PC-9 (cell line): ENCODE data around the gene SRGAP3. TPM values are rescaled to one million over a fixed set of nuclear protein-coding genes. Genes with fewer than 3 reads are reported as not detected.
"Not testable (repeated sequence)": the region's sequence is repeated elsewhere in the genome, so short reads cannot be mapped to it uniquely, and the experiment has no call there.

Source experiments
- BruUV-seq: library from RNA; stranded (reverse); fragments of 400-500 nt; replicated peaks from 2 replicates; lab custom pipeline; 2021; lab: Mats Ljungman, UMichigan
- CTCF ChIA-PET: fragments of 300-600 bp; sonication (Branson Sonifier 250); formaldehyde crosslinking; loops from one replicate; lab custom pipeline; 2022; ENCODE audit warnings: antibody characterized with exemption; lab: Charles Lee
- POLR2A ChIA-PET: fragments of 300-600 bp; sonication (Branson Sonifier 250); formaldehyde crosslinking; loops from one replicate; lab custom pipeline; 2022; ENCODE audit warnings: antibody characterized with exemption; ENCODE audit not compliant: unreplicated experiment; lab: Charles Lee
- DNase-seq, 2 experiments: peaks; one replicate each; pipeline versions ENCODE4 v3.0.0 to v3.0.0-alpha.2; 2015 to 2022; ENCODE audit warnings: mixed read lengths in 1 of 2
- H2AFZ ChIP-seq: fragments of 200-600 bp; sonication (generic); 2 replicates; pipeline ENCODE4 v1.8.1; 2017; ENCODE audit warnings: antibody characterized with exemption
- H3F3A ChIP-seq: fragments of 200-600 bp; sonication (generic); 2 replicates; pipeline ENCODE4 v1.8.1; 2017; ENCODE audit warnings: antibody characterized with exemption, mild to moderate bottlenecking, low read depth; ENCODE audit not compliant: insufficient read depth
- H3K27ac ChIP-seq: fragments of 200-600 bp; sonication (generic); 2 replicates; pipeline ENCODE4 v1.6.1; 2016; ENCODE audit warnings: mixed run types
- H3K27me3 ChIP-seq: fragments of 200-600 bp; sonication (generic); 2 replicates; pipeline ENCODE4 v1.6.1; 2016; ENCODE audit warnings: low read depth, mixed run types; ENCODE audit not compliant: insufficient read depth
- H3K36me3 ChIP-seq: fragments of 200-600 bp; sonication (generic); 2 replicates; pipeline ENCODE4 v1.6.1; 2016; ENCODE audit warnings: low read depth, mixed run types
- H3K4me1 ChIP-seq: fragments of 200-600 bp; sonication (generic); replicated peaks from 2 replicates; pipeline ENCODE4 v1.6.1; 2016; ENCODE audit warnings: mixed run types; ENCODE audit not compliant: insufficient read depth
- H3K4me2 ChIP-seq: fragments of 200-600 bp; sonication (generic); 2 replicates; pipeline ENCODE4 v1.6.1; 2017; ENCODE audit warnings: mixed run types
- H3K4me3 ChIP-seq: fragments of 200-600 bp; sonication (generic); 2 replicates; pipeline ENCODE4 v1.6.1; 2016; ENCODE audit warnings: mixed run types
- H3K79me2 ChIP-seq: fragments of 200-600 bp; sonication (generic); 2 replicates; pipeline ENCODE4 v1.6.1; 2017; ENCODE audit warnings: low read depth, mixed run types
- H3K9me2 ChIP-seq: fragments of 200-600 bp; sonication (generic); 2 replicates; pipeline ENCODE4 v1.8.1; 2017; ENCODE audit warnings: mild to moderate bottlenecking; ENCODE audit not compliant: insufficient read depth
- H3K9me3 ChIP-seq: fragments of 200-600 bp; sonication (generic); 2 replicates; pipeline ENCODE4 v1.8.1; 2016; ENCODE audit warnings: low read depth; ENCODE audit not compliant: insufficient read depth
- H4K20me1 ChIP-seq: fragments of 200-600 bp; sonication (generic); 2 replicates; pipeline ENCODE4 v1.8.1; 2017; ENCODE audit not compliant: insufficient read depth
- EZH2 ChIP-seq: fragments of 200-600 bp; sonication (generic); IDR thresholded peaks from 2 replicates; pipeline ENCODE4 v1.8.0; 2017; ENCODE audit warnings: antibody characterized with exemption, low read depth
- intact Hi-C: fragments of 100-400 bp; cut with micrococcal nuclease; formaldehyde crosslinking; loops from one replicate; pipeline ENCODE4 v1.10.0; 2022; ENCODE audit not compliant: unreplicated experiment
- total RNA-seq: library from RNA; stranded (reverse); gene quantifications from 2 replicates; pipeline ENCODE4 v1.2.3, GENCODE V29; 2021
- TF ChIP-seq, protein P1 (sequence below): fragments of 200-600 bp; sonication (generic); conservative IDR thresholded peaks from 2 replicates; pipeline ENCODE4 v1.6.1; 2017; ENCODE audit warnings: mixed run types, antibody characterized with exemption, mild to moderate bottlenecking, moderate library complexity

Gene SRGAP3
- total RNA-seq, 1 experiment from 2014 or later, result 17.5 TPM

DNA sequence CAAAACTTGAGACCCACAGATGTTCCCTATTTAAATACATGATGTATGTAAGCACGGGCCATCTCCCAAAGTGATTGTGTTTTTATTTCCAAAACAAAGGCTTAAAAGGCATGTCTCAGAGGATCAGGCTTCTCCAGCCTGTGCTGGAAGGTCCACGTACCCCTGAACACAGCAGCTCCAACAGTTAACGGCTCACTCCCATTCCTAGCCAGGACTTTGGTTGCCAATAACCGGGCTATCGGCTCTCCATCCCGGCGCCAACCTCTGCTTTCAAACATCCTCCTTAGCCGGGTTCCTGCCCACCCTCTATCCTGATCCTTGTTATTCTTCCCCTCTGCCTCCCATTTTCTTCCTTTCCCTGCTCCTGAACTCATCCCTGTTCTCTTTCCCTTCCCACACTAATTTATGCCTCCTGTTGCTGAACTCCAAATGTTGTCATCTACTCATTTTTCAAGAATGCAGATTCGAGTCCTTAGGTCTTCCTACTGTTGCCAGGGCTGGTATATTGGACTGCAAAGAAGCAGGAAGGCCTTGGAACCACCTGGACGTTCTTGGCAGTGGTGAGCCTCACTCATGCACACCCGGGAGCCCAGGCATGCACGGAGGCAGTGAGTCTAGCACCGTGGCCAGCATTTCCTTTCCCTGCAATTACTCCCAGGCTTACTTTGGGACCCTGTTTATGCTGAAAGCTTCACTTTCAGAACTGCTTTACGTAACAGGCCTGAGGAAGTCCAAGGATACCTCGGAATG lies 157.8 kb downstream of the SRGAP3 start:
- CTCF ChIA-PET, result no interaction called here
- BruUV-seq, result no TSS peak
- intact Hi-C loops, result no loop called here

DNA sequence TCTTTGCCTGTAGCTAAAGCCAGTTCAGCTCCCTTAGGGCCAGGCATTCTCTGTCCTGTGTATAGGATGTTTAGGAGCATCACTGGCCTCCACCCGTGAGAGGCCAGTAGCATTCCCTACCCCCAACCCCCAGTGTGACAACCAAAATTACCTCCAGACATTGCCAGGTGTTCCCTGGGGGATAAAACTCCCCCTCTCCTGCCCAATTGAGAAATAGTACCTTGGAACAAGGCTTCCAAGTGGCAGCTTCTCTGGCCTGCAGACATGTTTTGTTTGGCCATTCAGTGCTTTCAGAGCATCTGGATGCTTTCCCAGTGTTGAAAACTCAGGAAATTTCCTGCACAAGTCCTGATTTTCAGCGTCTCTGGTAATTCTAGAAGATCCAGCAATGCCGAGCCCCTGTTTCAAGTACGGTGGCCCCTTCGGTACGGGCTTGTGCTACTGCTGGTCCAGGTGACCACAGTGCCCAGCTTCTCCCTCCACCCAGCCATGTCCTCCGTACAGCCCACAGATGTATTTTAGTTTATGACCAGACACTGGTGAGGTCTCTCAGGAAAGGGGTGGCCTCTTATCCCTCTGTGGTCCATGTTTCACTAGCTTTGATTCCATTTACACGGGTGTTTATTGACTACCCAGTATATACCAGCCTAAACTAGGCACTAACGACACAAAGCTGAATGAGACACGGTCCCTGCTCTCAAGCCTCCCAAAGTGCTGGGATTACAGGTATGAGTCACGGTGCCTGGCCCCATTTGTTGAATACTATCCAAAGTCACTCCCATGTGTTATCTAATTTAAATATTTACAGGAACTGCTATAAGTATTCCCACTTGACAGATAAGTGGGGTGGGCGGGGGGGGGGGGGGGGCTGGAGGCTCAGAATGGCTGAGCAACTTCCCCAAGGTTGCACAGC lies 160.7 kb downstream of the SRGAP3 start:
- no peak overlapping the region for H3K27ac ChIP-seq
- H3K27me3 ChIP-seq, result no peaks in the 10 kb centered on the region; the same call in 1 of the 2 replicates
- H4K20me1 ChIP-seq, result no peaks in the 10 kb centered on the region
- H3K4me2 ChIP-seq, result no peak overlapping the region
- H3K4me1 ChIP-seq, result no peaks in the 10 kb centered on the region
- H2AFZ ChIP-seq, result no peak overlapping the region
- no peaks in the 10 kb centered on the region for H3K79me2 ChIP-seq
- ChIA-PET CTCF (no interaction called here), POLR2A (no interaction called here)
- BruUV-seq, result no TSS peak
- no peak overlapping the region for H3K4me3 ChIP-seq
- no peaks in the 10 kb centered on the region for H3K9me2 ChIP-seq
- no peaks in the 10 kb centered on the region for H3K36me3 ChIP-seq
- H3K9me3 ChIP-seq, result no peaks in the 10 kb centered on the region
- no peaks in the 10 kb centered on the region for H3F3A ChIP-seq
- no peak for TF ChIP-seq EZH2
- DNase-seq, result peak in 1 of 2 experiments; percentile 33
- intact Hi-C loops, result no loop called here

More for the DNA sequence above, 157.8 kb downstream of the SRGAP3 start:
- no peak for TF ChIP-seq EZH2
- no peak overlapping the region for H3K4me2 ChIP-seq
- H3K27me3 ChIP-seq, result no peaks in the 10 kb centered on the region; the same call in 1 of the 2 replicates
- DNase-seq, result no peak
- no peaks in the 10 kb centered on the region for H3K4me1 ChIP-seq
- H3K27ac ChIP-seq, result no peak overlapping the region
- H3K79me2 ChIP-seq, result no peaks in the 10 kb centered on the region
- no peaks in the 10 kb centered on the region for H3K9me2 ChIP-seq
- no peaks in the 10 kb centered on the region for H3K9me3 ChIP-seq
- no peaks in the 10 kb centered on the region for H3K36me3 ChIP-seq
- POLR2A ChIA-PET, result no interaction called here
- H3K4me3 ChIP-seq, result no peak overlapping the region
- H2AFZ ChIP-seq, result no peak overlapping the region
- H4K20me1 ChIP-seq, result no peaks in the 10 kb centered on the region
- no peaks in the 10 kb centered on the region for H3F3A ChIP-seq

DNA sequence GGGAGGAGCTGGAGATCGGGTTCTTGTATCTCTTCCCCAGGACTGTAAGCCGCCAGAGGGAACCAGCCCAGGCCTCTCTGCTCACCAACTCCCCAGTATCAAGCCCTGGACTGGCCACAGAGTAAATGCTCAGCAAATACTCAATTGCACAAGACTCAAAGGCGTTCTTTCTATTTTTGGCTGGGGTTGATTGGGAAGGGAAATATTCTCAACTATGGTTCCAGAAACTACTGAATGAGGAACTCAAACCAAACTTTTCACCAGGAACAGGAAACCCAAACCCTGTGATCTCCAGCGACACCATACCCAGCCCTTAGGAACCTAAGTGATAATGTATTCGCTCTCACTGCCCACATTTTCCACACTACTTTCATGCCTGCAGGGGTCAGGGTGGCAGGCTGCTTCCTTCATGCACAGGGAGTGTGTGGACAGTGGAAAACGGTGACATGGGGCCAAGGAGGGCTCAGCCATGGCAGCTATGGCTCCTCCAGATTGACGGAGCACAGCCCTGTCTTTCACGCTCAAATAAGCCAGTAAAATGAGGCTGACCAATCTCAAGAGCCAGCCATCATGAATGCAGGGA lies 161.5 kb downstream of the SRGAP3 start:
- Histone ChIP-seq H3K4me3 (no peak overlapping the region), H3K9me3 (no peaks in the 10 kb centered on the region), H3K36me3 (no peaks in the 10 kb centered on the region), H3K27ac (no peak overlapping the region), H3K4me1 (no peaks in the 10 kb centered on the region), H3F3A (no peaks in the 10 kb centered on the region), H3K27me3 (no peaks in the 10 kb centered on the region; the same call in 1 of the 2 replicates), H3K9me2 (no peaks in the 10 kb centered on the region), H4K20me1 (no peaks in the 10 kb centered on the region), H3K79me2 (no peaks in the 10 kb centered on the region), H2AFZ (no peak overlapping the region), H3K4me2 (no peak overlapping the region)
- no peak for TF ChIP-seq EZH2
- TF ChIP-seq, protein P1, sequence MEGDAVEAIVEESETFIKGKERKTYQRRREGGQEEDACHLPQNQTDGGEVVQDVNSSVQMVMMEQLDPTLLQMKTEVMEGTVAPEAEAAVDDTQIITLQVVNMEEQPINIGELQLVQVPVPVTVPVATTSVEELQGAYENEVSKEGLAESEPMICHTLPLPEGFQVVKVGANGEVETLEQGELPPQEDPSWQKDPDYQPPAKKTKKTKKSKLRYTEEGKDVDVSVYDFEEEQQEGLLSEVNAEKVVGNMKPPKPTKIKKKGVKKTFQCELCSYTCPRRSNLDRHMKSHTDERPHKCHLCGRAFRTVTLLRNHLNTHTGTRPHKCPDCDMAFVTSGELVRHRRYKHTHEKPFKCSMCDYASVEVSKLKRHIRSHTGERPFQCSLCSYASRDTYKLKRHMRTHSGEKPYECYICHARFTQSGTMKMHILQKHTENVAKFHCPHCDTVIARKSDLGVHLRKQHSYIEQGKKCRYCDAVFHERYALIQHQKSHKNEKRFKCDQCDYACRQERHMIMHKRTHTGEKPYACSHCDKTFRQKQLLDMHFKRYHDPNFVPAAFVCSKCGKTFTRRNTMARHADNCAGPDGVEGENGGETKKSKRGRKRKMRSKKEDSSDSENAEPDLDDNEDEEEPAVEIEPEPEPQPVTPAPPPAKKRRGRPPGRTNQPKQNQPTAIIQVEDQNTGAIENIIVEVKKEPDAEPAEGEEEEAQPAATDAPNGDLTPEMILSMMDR, result no peak
- POLR2A ChIA-PET, result no interaction called here
- no TSS peak for BruUV-seq
- DNase-seq, result no peak
- CTCF ChIA-PET, result no interaction called here
- intact Hi-C loops, result no loop called here

DNA sequence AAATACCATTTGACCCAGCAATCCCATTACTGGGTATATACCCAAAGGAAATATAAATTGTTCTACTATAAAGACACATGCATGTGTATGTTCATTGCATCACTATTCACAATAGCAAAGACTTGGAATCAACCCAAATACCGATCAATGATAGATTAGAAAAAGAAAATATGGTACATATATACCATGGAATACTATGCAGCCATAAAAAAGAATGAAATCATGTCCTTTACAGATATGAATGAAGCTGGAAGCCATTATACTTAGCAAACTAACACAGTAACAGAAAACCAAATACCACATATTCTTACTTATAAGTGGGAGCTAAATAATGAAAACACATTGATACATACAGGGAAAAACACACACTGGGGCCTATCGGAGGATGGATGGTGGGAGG lies 164.0 kb downstream of the SRGAP3 start:
- H3K9me3 ChIP-seq, POLR2A ChIA-PET, H3K4me2 ChIP-seq, H3K4me3 ChIP-seq, intact Hi-C loops, H3K27ac ChIP-seq, H3K36me3 ChIP-seq, H3K9me2 ChIP-seq, DNase-seq, H3K79me2 ChIP-seq, H3F3A ChIP-seq, H3K4me1 ChIP-seq, H3K27me3 ChIP-seq, H4K20me1 ChIP-seq, H2AFZ ChIP-seq, BruUV-seq, CTCF ChIA-PET: not testable (repeated sequence)
